PC-3 (cell line): ENCODE data around the gene IGFBP7. TPM values are rescaled to one million over a fixed set of nuclear protein-coding genes. Genes with fewer than 3 reads are reported as not detected.

ENCODE experiments used
- ATAC-seq: fragments of 200-7000 bp; cut with Tn5 transposase; 2 replicates; pipeline ENCODE4 v1.9.1; 2020; ENCODE audit warnings: mild to moderate bottlenecking, moderate library complexity
- BruUV-seq: library from RNA; stranded (reverse); fragments of 400-500 nt; replicated peaks from 2 replicates; lab custom pipeline; 2021; lab: Mats Ljungman, UMichigan
- CTCF ChIA-PET: fragments of 300-600 bp; sonication (Branson Sonifier 250); formaldehyde crosslinking; loops from one replicate; lab custom pipeline; 2022; ENCODE audit warnings: antibody characterized with exemption; lab: Charles Lee
- POLR2A ChIA-PET: fragments of 300-600 bp; sonication (Branson Sonifier 250); formaldehyde crosslinking; loops from one replicate; lab custom pipeline; 2022; ENCODE audit warnings: antibody characterized with exemption; ENCODE audit not compliant: unreplicated experiment; lab: Charles Lee
- DNase-seq: peaks from one replicate; pipeline ENCODE4 v3.0.0-alpha.2; 2015
- H2AFZ ChIP-seq: fragments of 300-600 bp; sonication (generic); 2 replicates; pipeline ENCODE4 v1.6.0; 2016; ENCODE audit warnings: antibody characterized with exemption, low read length
- H3F3A ChIP-seq: fragments of 300-600 bp; sonication (generic); one replicate; pipeline ENCODE4 v1.6.0; 2017; ENCODE audit warnings: antibody characterized with exemption, low read length, control low read depth, mild to moderate bottlenecking; ENCODE audit not compliant: unreplicated experiment
- H3K27ac ChIP-seq: fragments of 300-600 bp; sonication (generic); 2 replicates; pipeline ENCODE4 v1.5.1; 2016; ENCODE audit warnings: mild to moderate bottlenecking, low read length
- H3K27me3 ChIP-seq: fragments of 300-600 bp; sonication (generic); 2 replicates; pipeline ENCODE4 v1.6.1; 2016; ENCODE audit warnings: low read length, mixed read lengths
- H3K36me3 ChIP-seq: fragments of 300-600 bp; sonication (generic); 2 replicates; pipeline ENCODE4 v1.6.1; 2016; ENCODE audit warnings: low read depth, mixed run types, low read length, mixed read lengths
- H3K4me1 ChIP-seq: fragments of 300-600 bp; sonication (generic); 2 replicates; pipeline ENCODE4 v1.5.1; 2016; ENCODE audit warnings: low read length; ENCODE audit not compliant: insufficient read depth
- H3K4me2 ChIP-seq: fragments of 300-600 bp; sonication (generic); 2 replicates; pipeline ENCODE4 v1.6.0; 2016; ENCODE audit warnings: low read length
- H3K4me3 ChIP-seq: fragments of 300-600 bp; sonication (generic); 2 replicates; pipeline ENCODE4 v1.5.1; 2016; ENCODE audit warnings: mild to moderate bottlenecking, low read length, mixed read lengths
- H3K79me2 ChIP-seq: fragments of 300-600 bp; sonication (generic); 2 replicates; pipeline ENCODE4 v1.6.1; 2017; ENCODE audit warnings: low read length, mixed read lengths
- H3K9ac ChIP-seq: fragments of 300-600 bp; sonication (generic); 2 replicates; pipeline ENCODE4 v1.6.0; 2016; ENCODE audit warnings: mild to moderate bottlenecking, low read length
- H3K9me2 ChIP-seq: fragments of 300-600 bp; sonication (generic); replicated peaks from 2 replicates; pipeline ENCODE4 v1.6.1; 2016; ENCODE audit warnings: mixed run types, low read length, mixed read lengths
- H3K9me3 ChIP-seq: fragments of 300-600 bp; sonication (generic); 2 replicates; pipeline ENCODE4 v1.6.1; 2016; ENCODE audit warnings: low read length, mixed read lengths
- H4K20me1 ChIP-seq: fragments of 300-600 bp; sonication (generic); 2 replicates; pipeline ENCODE4 v1.6.1; 2016; ENCODE audit warnings: low read length, mixed read lengths
- CTCF ChIP-seq: fragments of 300-600 bp; sonication (generic); conservative IDR thresholded peaks from 2 replicates; pipeline ENCODE4 v1.5.1; 2017; ENCODE audit warnings: antibody characterized with exemption, low read depth, mild to moderate bottlenecking, low read length
- EZH2 ChIP-seq: fragments of 300-600 bp; sonication (generic); IDR thresholded peaks from one replicate; pipeline ENCODE4 v1.6.1; 2017; ENCODE audit warnings: antibody characterized with exemption, mild to moderate bottlenecking, low read length; ENCODE audit not compliant: unreplicated experiment
- EZH2phosphoT487 ChIP-seq: fragments of 300-600 bp; sonication (generic); IDR thresholded peaks from 2 replicates; pipeline ENCODE4 v1.6.1; 2018; ENCODE audit warnings: mild to moderate bottlenecking, antibody characterized with exemption, low read length, borderline replicate concordance
- intact Hi-C: fragments of 100-400 bp; cut with micrococcal nuclease; formaldehyde crosslinking; loops from 2 replicates; pipeline ENCODE4 v1.9.0; 2023
- total RNA-seq: library from RNA; depleted of rRNA; stranded (reverse); fragments of >200 nt; gene quantifications from 2 replicates; pipeline ENCODE4 v1.2.3, GENCODE V29; 2014

Gene IGFBP7
- total RNA-seq, 1 experiment from 2014 or later, result not detected

- DNase-seq, result peak; percentile 69
- Histone ChIP-seq H3F3A (no peaks in the 10 kb centered on the region), H3K79me2 (no peaks in the 10 kb centered on the region), H3K36me3 (no peaks in the 10 kb centered on the region), H3K27me3 (no peaks in the 10 kb centered on the region), H3K9me3 (no peaks in the 10 kb centered on the region; the same call in 1 of the 2 replicates), H2AFZ (0 out of 2 replicates have a peak overlapping the region, but pooled peaks have one; percentile 10), H4K20me1 (no peaks in the 10 kb centered on the region), H3K4me3 (no peak overlapping the region), H3K4me1 (peaks cover 15% of the 10 kb centered on the region), H3K4me2 (peak overlapping the region; percentile 16), H3K27ac (peak overlapping the region; percentile 22), H3K9ac (no peak overlapping the region), H3K9me2 (no peaks in the 10 kb centered on the region)
- TF ChIP-seq EZH2phosphoT487 (no peak), EZH2 (no peak), CTCF (no peak)
- no TSS peak for BruUV-seq
- CTCF ChIA-PET, result no interaction called here
- intact Hi-C loops, result no loop called here
- POLR2A ChIA-PET, result no interaction called here
- ATAC-seq, result peak; percentile 53
These were observed 29.2 kb downstream of the IGFBP7 start for GRCh38 chr4:57080781-57081650.

- Histone ChIP-seq H3K27me3 (no peaks in the 10 kb centered on the region), H2AFZ (no peak overlapping the region), H3K27ac (no peak overlapping the region), H3K4me2 (no peak overlapping the region), H3F3A (no peaks in the 10 kb centered on the region), H3K36me3 (no peaks in the 10 kb centered on the region), H3K9ac (no peak overlapping the region), H3K79me2 (no peaks in the 10 kb centered on the region), H3K9me3 (no peaks in the 10 kb centered on the region), H3K4me3 (no peak overlapping the region), H4K20me1 (no peaks in the 10 kb centered on the region), H3K4me1 (peaks cover 15% of the 10 kb centered on the region), H3K9me2 (no peaks in the 10 kb centered on the region)
- ATAC-seq (no peak), DNase-seq (no peak)
- no TSS peak for BruUV-seq
- CTCF ChIA-PET, result interaction anchor here (0.6 to 1.0 kb wide), 3 partner anchors 13 to 85 kb away, joined by 3 to 5 read pairs (median 4); no protein-coding TSS in a partner anchor
- POLR2A ChIA-PET, result no interaction called here
- TF ChIP-seq EZH2phosphoT487, result no peak
- TF ChIP-seq CTCF, result no peak
- no peak for TF ChIP-seq EZH2
- intact Hi-C loops, result no loop called here
These were observed 31.3 kb downstream of the IGFBP7 start for GRCh38 chr4:57078685-57079521.
